Transverse colon (tissue), 4 donors: Measurements from ENCODE around the gene NLGN2. TPM values are rescaled to one million over a fixed set of nuclear protein-coding genes. Genes with fewer than 3 reads are reported as not detected.

ENCODE experiments used
- DNase-seq: peaks from one replicate; pipeline ENCODE4 v3.0.0-alpha.2; 2019
- H3K27ac ChIP-seq, 4 donors: fragments of 200-600 bp; sonication (generic); 2 replicates each; pipeline ENCODE4 v1.5.1; 2016 to 2018; ENCODE audit warnings: inconsistent platforms in 4 of 4
- H3K27me3 ChIP-seq: fragments of 200-600 bp; sonication (generic); 2 replicates; pipeline ENCODE4 v1.5.1; 2017; ENCODE audit warnings: inconsistent platforms
- H3K36me3 ChIP-seq, 4 donors: fragments of 200-600 bp; sonication (generic); 2 replicates each; pipeline ENCODE4 v1.5.1; 2017 to 2019; ENCODE audit warnings: inconsistent platforms in 4 of 4
- H3K4me1 ChIP-seq, 4 donors: fragments of 200-600 bp; sonication (generic); 2 replicates each; pipeline ENCODE4 v1.5.1; 2017 to 2020; ENCODE audit warnings: inconsistent platforms in 4 of 4
- H3K4me3 ChIP-seq, 4 donors: fragments of 200-600 bp; sonication (generic); 1 replicate in 1 of 4; 2 replicates in 3 of 4; pipeline versions ENCODE4 v1.5.1 to v1.6.1; 2017 to 2019; ENCODE audit warnings: inconsistent platforms in 4 of 4
- H3K9me3 ChIP-seq, 2 donors: fragments of 200-600 bp; sonication (generic); 2 replicates each; pipeline ENCODE4 v1.5.1; 2017 to 2019; ENCODE audit warnings: inconsistent platforms in 2 of 2
- CTCF ChIP-seq, 5 experiments: fragments of 200-600 bp in 3 of 5; fragments of 450-650 bp in 2 of 5; sonication (generic) in 3 of 5; IDR thresholded peaks; 1 replicate in 2 of 5; 2 replicates in 3 of 5; pipeline ENCODE4 v1.5.1; 2016 to 2017; ENCODE audit warnings: antibody characterized with exemption in 5 of 5, inconsistent platforms in 3 of 5, mild to moderate bottlenecking in 2 of 5, moderate library complexity in 1 of 5
- EP300 ChIP-seq: sonication (generic); formaldehyde crosslinking; IDR thresholded peaks from one replicate; pipeline ENCODE4 v1.6.1; 2017; ENCODE audit warnings: antibody characterized with exemption, low read depth
- POLR2A ChIP-seq: fragments of 450-650 bp; IDR thresholded peaks from one replicate; pipeline ENCODE4 v1.6.1; 2016; ENCODE audit warnings: antibody characterized with exemption, mild to moderate bottlenecking, moderate library complexity
- POLR2AphosphoS5 ChIP-seq, 3 donors: sonication (generic); formaldehyde crosslinking; IDR thresholded peaks; one replicate each; pipeline ENCODE4 v1.6.1; 2016; ENCODE audit warnings: antibody characterized with exemption in 3 of 3
- WGBS, 2 donors: methylation state at CpG; one replicate each; pipeline ENCODE4 v1.1.5; 2018; ENCODE audit warnings: low coverage in 1 of 2; 5-methylcytosine and 5-hydroxymethylcytosine counted together
- in situ Hi-C, 4 donors: fragments of 200-750 bp; cut with MboI; loops; one replicate each; pipeline versions ENCODE4 v1.15.0 to v1.15.1; 2017; ENCODE audit warnings: low sequenced_read_pairs in 3 of 4, low pct_ligation_motif_present in 1 of 4, low pct_unique_long_range_greater_than_20kb in 1 of 4
- intact Hi-C: fragments of 100-400 bp; cut with DNase I; formaldehyde crosslinking; loops from one replicate; pipeline ENCODE4 v1.15.1; 2023; ENCODE audit warnings: low total_unique reads
- total RNA-seq, 4 donors: library from RNA; depleted of rRNA; stranded (reverse); fragments of >200 nt; gene quantifications; one replicate each; pipeline ENCODE4 v1.1.0, GENCODE V29; 2016

NLGN2 gene
- total RNA-seq, 4 donors from 2014 or later = 2.2 to 12.3 (median 3.9) TPM

GRCh38 chr17:7405350-7406234 is 2.1 kb upstream of the NLGN2 start:
- Histone ChIP-seq H3K27ac (peak overlapping the region; percentile 86 to 98 (median 94)), H3K4me1 (peaks cover 13 to 32% (median 22%) of the 10 kb centered on the region in 4 donors), H3K27me3 (peaks cover 17% of the 10 kb centered on the region), H3K36me3 (no peaks in the 10 kb centered on the region), H3K4me3 (peak overlapping the region; percentile 47 to 84 (median 66)), H3K9me3 (no peaks in the 10 kb centered on the region)
- WGBS, 2 donors = 22 to 29% methylated on average over 2 to 18 of the region's 38 CpGs
- DNase-seq = no peak
- intact Hi-C loops (no loop called here), in situ Hi-C loops (no loop called here)
- no peak for TF ChIP-seq POLR2AphosphoS5 (IDR thresholded peaks at IDR 0.05)
- no peak for TF ChIP-seq POLR2A
- TF ChIP-seq CTCF (IDR thresholded peaks at IDR 0.05) = no peak
- no peak for TF ChIP-seq EP300

- peaks cover 17% of the 10 kb centered on the region for H3K27me3 ChIP-seq
- no peak for DNase-seq
- peak overlapping the region in 2 of 4 donors; percentile 95 to 98 for H3K27ac ChIP-seq
- no peaks in the 10 kb centered on the region for H3K9me3 ChIP-seq
- peaks cover 13 to 32% (median 22%) of the 10 kb centered on the region in 4 donors for H3K4me1 ChIP-seq
- in situ Hi-C loops (no loop called here), intact Hi-C loops (no loop called here)
- H3K36me3 ChIP-seq = no peaks in the 10 kb centered on the region
- 35% methylated on average over 12 of the region's 12 CpGs; no CpG with 5 or more reads in 1 of the 2 donors for WGBS, 2 donors
- no peak overlapping the region for H3K4me3 ChIP-seq
- TF ChIP-seq CTCF (IDR thresholded peaks at IDR 0.05) = no peak
- TF ChIP-seq POLR2A = no peak
- TF ChIP-seq POLR2AphosphoS5 (IDR thresholded peaks at IDR 0.05) = no peak
- TF ChIP-seq EP300 = no peak
These were observed 1.3 kb upstream of the NLGN2 start for GRCh38 chr17:7406235-7406825.

GRCh38 chr17:7407082-7407481 is 563 bp upstream of the NLGN2 start:
- WGBS, 2 donors = 91% methylated on average over 13 of the region's 13 CpGs; no CpG with 5 or more reads in 1 of the 2 donors
- no peaks in the 10 kb centered on the region for H3K9me3 ChIP-seq
- H3K36me3 ChIP-seq = no peaks in the 10 kb centered on the region
- intact Hi-C loops (no loop called here), in situ Hi-C loops (no loop called here)
- DNase-seq = no peak
- H3K4me3 ChIP-seq = no peak overlapping the region
- TF ChIP-seq POLR2A = no peak
- TF ChIP-seq CTCF (IDR thresholded peaks at IDR 0.05) = no peak
- no peak for TF ChIP-seq EP300
- TF ChIP-seq POLR2AphosphoS5 (IDR thresholded peaks at IDR 0.05) = no peak
- peaks cover 11 to 29% (median 22%) of the 10 kb centered on the region in 4 donors for H3K4me1 ChIP-seq
- H3K27me3 ChIP-seq = peaks cover 17% of the 10 kb centered on the region
- H3K27ac ChIP-seq = no peak overlapping the region

- Histone ChIP-seq H3K9me3 (no peaks in the 10 kb centered on the region), H3K4me1 (peaks cover 0 to 17% (median 11%) of the 10 kb centered on the region in 4 donors), H3K36me3 (no peaks in the 10 kb centered on the region), H3K27ac (no peak overlapping the region), H3K4me3 (no peak overlapping the region), H3K27me3 (peaks cover 17% of the 10 kb centered on the region)
- intact Hi-C loops = no loop called here
- 53 to 82% methylated on average over 3 to 17 of the region's 58 CpGs for WGBS, 2 donors
- no peak for TF ChIP-seq POLR2A
- DNase-seq = no peak
- in situ Hi-C loops = no loop called here
These were observed 645 bp downstream of the NLGN2 start for GRCh38 chr17:7408252-7408727.
